GM12891 (cell line): ENCODE measurements around the gene MYO1H.

ENCODE experiments used
- POLR2A ChIP-seq: IDR thresholded peaks from 2 replicates; pipeline ENCODE4 v1.6.1; 2011; ENCODE audit warnings: low read depth, low read length, control low read depth
- POLR2AphosphoS5 ChIP-seq: IDR thresholded peaks from 2 replicates; pipeline ENCODE4 v1.6.1; 2011; ENCODE audit warnings: low read depth, low read length, control low read depth
- TAF1 ChIP-seq: IDR thresholded peaks from 2 replicates; pipeline ENCODE4 v1.6.1; 2011; ENCODE audit warnings: low read depth, low read length, control low read depth

DNA sequence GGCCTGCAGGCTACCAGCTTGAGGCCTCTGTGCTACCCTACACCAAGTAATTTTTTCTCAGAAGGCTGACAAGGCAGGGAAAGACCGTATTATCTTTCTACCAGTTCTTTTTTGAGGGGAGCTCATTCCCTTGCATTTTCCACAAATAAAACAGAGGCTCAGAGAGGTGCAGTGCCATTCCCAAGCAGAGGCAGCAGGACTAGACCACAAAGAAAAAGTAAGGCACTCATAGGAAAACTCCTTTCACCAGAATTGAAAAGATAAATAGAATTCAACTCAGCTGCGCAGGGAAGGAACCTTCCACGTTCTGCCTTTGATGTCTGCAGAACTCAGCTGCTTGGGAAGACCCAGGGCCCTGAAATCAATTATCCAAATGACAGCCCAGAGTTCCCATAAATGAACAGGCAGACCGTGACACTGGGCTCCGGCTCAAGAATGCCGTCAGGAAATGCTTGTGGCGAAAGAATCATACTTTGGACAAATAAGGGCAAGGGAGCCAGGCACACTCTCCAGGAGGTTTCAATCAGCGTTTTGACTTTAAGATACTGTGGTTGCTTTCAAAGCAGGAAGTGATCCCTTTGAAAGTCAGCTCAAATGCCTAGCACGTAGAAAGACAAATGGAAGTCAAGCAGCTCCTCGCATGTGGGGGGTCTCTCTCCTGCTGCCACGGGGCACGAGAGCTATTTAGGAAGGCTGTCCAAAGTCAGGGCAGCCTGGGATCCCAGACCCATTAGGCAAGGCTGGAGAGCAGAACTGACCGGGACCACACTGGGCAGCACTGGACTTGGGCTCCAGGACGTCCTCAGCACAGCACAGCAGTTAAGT, 115.4 kb downstream of the MYO1H start:
- TF ChIP-seq POLR2A (no peak), POLR2AphosphoS5 (no peak), TAF1 (no peak)
